Natural killer cell (primary cell): ENCODE results near the gene CDCP2. TPM values are rescaled to one million over a fixed set of nuclear protein-coding genes. Genes with fewer than 3 reads are reported as not detected.

Source experiments
- ATAC-seq, 3 donors: fragments of 150-1000 bp in 2 of 3; fragments of 200-7000 bp in 1 of 3; cut with Tn5 transposase; 1 replicate in 1 of 3; 2 replicates in 2 of 3; pipeline ENCODE4 v1.10.0; 2021; ENCODE audit warnings: mild to moderate bottlenecking in 2 of 3, moderate library complexity in 2 of 3
- DNase-seq, 2 donors: peaks; one replicate each; pipeline versions ENCODE4 v3.0.0 to v3.0.0-alpha.2; 2013 to 2021; ENCODE audit warnings: mixed read lengths in 1 of 2
- H3K27ac ChIP-seq: one replicate; pipeline ENCODE4 v1.5.1; 2013; ENCODE audit warnings: mild to moderate bottlenecking, low read length
- H3K27me3 ChIP-seq: one replicate; pipeline ENCODE4 v1.6.1; 2013; ENCODE audit warnings: low read length; ENCODE audit not compliant: control insufficient read depth, insufficient read depth
- H3K36me3 ChIP-seq: one replicate; pipeline ENCODE4 v1.6.1; 2013; ENCODE audit warnings: low read length; ENCODE audit not compliant: control insufficient read depth, insufficient read depth
- H3K4me1 ChIP-seq: one replicate; pipeline ENCODE4 v1.6.1; 2013; ENCODE audit warnings: low read length; ENCODE audit not compliant: control insufficient read depth, insufficient read depth
- H3K4me3 ChIP-seq: one replicate; pipeline ENCODE4 v1.5.1; 2013; ENCODE audit warnings: low read length
- H3K9me3 ChIP-seq: one replicate; pipeline ENCODE4 v1.6.1; 2013; ENCODE audit warnings: low read length; ENCODE audit not compliant: control insufficient read depth, insufficient read depth
- H3K27ac Mint-ChIP-seq, 2 donors: one replicate each; pipeline ENCODE4 v1.8.0; 2022; ENCODE audit warnings: mild to moderate bottlenecking in 2 of 2, mixed read lengths in 2 of 2, moderate library complexity in 1 of 2
- H3K27me3 Mint-ChIP-seq, 2 donors: one replicate each; pipeline ENCODE4 v1.8.0; 2022; ENCODE audit warnings: low read depth in 2 of 2, mixed read lengths in 2 of 2
- H3K36me3 Mint-ChIP-seq: one replicate; pipeline ENCODE4 v1.8.0; 2022; ENCODE audit warnings: mixed read lengths
- H3K4me1 Mint-ChIP-seq, 2 donors: one replicate each; pipeline ENCODE4 v1.8.0; 2022; ENCODE audit warnings: mixed read lengths in 2 of 2
- H3K4me3 Mint-ChIP-seq: one replicate; pipeline ENCODE4 v1.8.0; 2022; ENCODE audit warnings: mild to moderate bottlenecking, moderate library complexity, mixed read lengths
- H3K9me3 Mint-ChIP-seq, 2 donors: one replicate each; pipeline ENCODE4 v1.8.0; 2022; ENCODE audit warnings: mixed read lengths in 2 of 2
- CTCF ChIP-seq: fragments of 200-600 bp; IDR thresholded peaks from one replicate; pipeline ENCODE4 v1.8.0; 2022; ENCODE audit warnings: antibody characterized with exemption
- WGBS: methylation state at CpG from one replicate; pipeline ENCODE4 v1.1.7; 2013; ENCODE audit warnings: missing lambda C conversion rate; ENCODE audit not compliant: insufficient coverage; 5-methylcytosine and 5-hydroxymethylcytosine counted together
- intact Hi-C: fragments of 100-400 bp; cut with micrococcal nuclease; formaldehyde crosslinking; loops from one replicate; pipeline ENCODE4 v1.14.2; 2022
- total RNA-seq, 4 donors: library from RNA; stranded (reverse); fragments of 120-200 nt in 1 of 4; gene quantifications; one replicate each; pipeline versions ENCODE4 v1.2.3 to v1.2.4, GENCODE V29; 2013 to 2022

The CDCP2 gene
- total RNA-seq, 3 donors from 2014 or later (not counting 1 experiment from before 2014, with no cell fraction given) = 0.30 TPM; not detected in 2

DNA sequence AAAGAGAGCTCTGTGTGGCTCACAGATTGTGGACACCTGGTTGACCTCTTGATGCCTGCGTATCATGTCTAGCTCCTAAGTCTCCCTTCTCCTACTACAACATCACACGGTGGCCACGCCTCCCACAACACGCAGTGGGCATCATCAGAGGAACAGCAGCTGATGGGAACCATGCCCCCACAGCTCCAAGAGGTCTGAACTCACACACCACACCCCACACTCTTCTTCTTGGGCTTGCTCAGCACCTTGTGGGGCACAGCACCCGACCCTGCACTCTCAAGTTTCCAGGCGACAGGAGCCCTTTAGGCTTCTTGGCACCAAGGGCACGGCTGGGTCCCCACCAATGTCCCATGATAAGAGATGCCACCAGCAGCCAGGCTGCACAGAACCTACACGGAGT is 18.8 kb upstream of the CDCP2 start:
- intact Hi-C loops = no loop called here
- no peak overlapping the region for H3K4me3 Mint-ChIP-seq
- 97% methylated on average over 8 of the region's 8 CpGs for WGBS
- Histone ChIP-seq H3K36me3 (peaks cover 2% of the 10 kb centered on the region), H3K27me3 (no peaks in the 10 kb centered on the region), H3K4me3 (no peak overlapping the region), H3K27ac (no peak overlapping the region), H3K9me3 (no peaks in the 10 kb centered on the region), H3K4me1 (peaks cover 3% of the 10 kb centered on the region)
- DNase-seq (no peak), ATAC-seq (no peak)
- no peak for TF ChIP-seq CTCF
- H3K27me3 Mint-ChIP-seq = no peaks in the 10 kb centered on the region
- no peaks in the 10 kb centered on the region for H3K9me3 Mint-ChIP-seq
- H3K27ac Mint-ChIP-seq = no peak overlapping the region
- H3K36me3 Mint-ChIP-seq = no peaks in the 10 kb centered on the region
- no peaks in the 10 kb centered on the region for H3K4me1 Mint-ChIP-seq

- intact Hi-C loops = no loop called here
- DNase-seq (no peak), ATAC-seq (no peak)
- no peak overlapping the region for H3K27ac Mint-ChIP-seq
- Histone ChIP-seq H3K36me3 (peaks cover 2% of the 10 kb centered on the region), H3K4me1 (peaks cover 3% of the 10 kb centered on the region), H3K27me3 (no peaks in the 10 kb centered on the region), H3K4me3 (no peak overlapping the region), H3K9me3 (no peaks in the 10 kb centered on the region), H3K27ac (no peak overlapping the region)
- H3K4me1 Mint-ChIP-seq = no peaks in the 10 kb centered on the region
- no peak overlapping the region for H3K4me3 Mint-ChIP-seq
- H3K27me3 Mint-ChIP-seq = no peaks in the 10 kb centered on the region
- H3K36me3 Mint-ChIP-seq = no peaks in the 10 kb centered on the region
- no peaks in the 10 kb centered on the region for H3K9me3 Mint-ChIP-seq
- WGBS = 85% methylated on average over 8 of the region's 8 CpGs
- TF ChIP-seq CTCF = no peak
These were observed 18.2 kb upstream of the CDCP2 start for GRCh38 chr1:54171016-54171415.

GRCh38 chr1:54169068-54169467 is 16.3 kb upstream of the CDCP2 start:
- Mint-ChIP-seq H3K36me3 (no peaks in the 10 kb centered on the region), H3K27ac (no peak overlapping the region), H3K9me3 (no peaks in the 10 kb centered on the region), H3K4me1 (no peaks in the 10 kb centered on the region), H3K27me3 (no peaks in the 10 kb centered on the region), H3K4me3 (no peak overlapping the region)
- intact Hi-C loops = no loop called here
- H3K27me3 ChIP-seq = no peaks in the 10 kb centered on the region
- no peaks in the 10 kb centered on the region for H3K9me3 ChIP-seq
- no peak for DNase-seq
- H3K27ac ChIP-seq = no peak overlapping the region
- TF ChIP-seq CTCF = no peak
- H3K4me3 ChIP-seq = no peak overlapping the region
- no peak for ATAC-seq
- H3K4me1 ChIP-seq = peaks cover 2% of the 10 kb centered on the region
- H3K36me3 ChIP-seq = no peaks in the 10 kb centered on the region
- 46% methylated on average over 1 of the region's 3 CpGs for WGBS

DNA sequence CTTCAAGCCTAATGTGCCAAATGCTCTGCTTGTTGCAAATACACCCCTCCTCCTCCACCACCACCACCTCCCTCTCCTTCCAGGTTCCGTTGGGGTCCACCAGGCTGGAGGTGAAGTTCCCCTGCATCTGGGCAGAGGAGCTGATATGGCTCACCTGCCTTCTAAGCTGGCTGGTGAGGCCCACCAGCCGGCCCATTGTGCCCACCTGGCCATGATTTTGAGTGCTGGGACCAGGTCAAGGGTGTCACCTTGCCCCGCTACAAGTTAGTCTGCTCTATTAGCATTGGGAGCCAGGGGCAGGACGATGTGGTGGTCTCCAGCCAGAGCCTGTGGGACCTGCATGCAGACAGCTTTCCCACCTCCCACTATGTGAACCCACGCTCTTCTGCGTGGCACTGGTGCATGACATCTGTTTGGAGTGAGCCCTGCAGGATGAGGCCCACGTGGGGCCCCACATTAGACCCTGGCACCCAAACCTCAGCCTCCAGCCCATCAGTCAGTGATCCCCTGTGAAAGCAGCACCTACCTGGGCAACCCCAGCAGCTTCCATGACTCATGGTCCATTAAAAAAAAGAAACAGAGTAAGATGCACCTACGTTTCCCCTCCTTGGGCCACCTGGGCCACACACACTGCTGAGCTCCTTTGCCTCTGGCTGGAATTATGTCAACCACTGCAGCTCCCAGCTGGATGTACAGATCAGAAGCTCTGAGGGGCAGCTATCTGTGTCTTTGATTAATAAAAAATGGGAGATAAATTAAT is 15.6 kb upstream of the CDCP2 start:
- Histone ChIP-seq H3K9me3 (no peaks in the 10 kb centered on the region), H3K27ac (no peak overlapping the region), H3K4me3 (no peak overlapping the region), H3K36me3 (no peaks in the 10 kb centered on the region), H3K4me1 (no peaks in the 10 kb centered on the region), H3K27me3 (no peaks in the 10 kb centered on the region)
- ATAC-seq = no peak
- Mint-ChIP-seq H3K27ac (no peak overlapping the region), H3K4me1 (no peaks in the 10 kb centered on the region), H3K4me3 (no peak overlapping the region), H3K36me3 (no peaks in the 10 kb centered on the region), H3K27me3 (no peaks in the 10 kb centered on the region), H3K9me3 (no peaks in the 10 kb centered on the region)
- TF ChIP-seq CTCF = no peak
- DNase-seq = no peak
- intact Hi-C loops = no loop called here
- 85% methylated on average over 8 of the region's 8 CpGs for WGBS
